HCEC 1CT (cell line): ENCODE results near the gene POU4F2.

Experiments used
- DNase-seq: peaks from one replicate; pipeline ENCODE4 v3.0.0-alpha.2; 2017

POU4F2 gene, protein sequence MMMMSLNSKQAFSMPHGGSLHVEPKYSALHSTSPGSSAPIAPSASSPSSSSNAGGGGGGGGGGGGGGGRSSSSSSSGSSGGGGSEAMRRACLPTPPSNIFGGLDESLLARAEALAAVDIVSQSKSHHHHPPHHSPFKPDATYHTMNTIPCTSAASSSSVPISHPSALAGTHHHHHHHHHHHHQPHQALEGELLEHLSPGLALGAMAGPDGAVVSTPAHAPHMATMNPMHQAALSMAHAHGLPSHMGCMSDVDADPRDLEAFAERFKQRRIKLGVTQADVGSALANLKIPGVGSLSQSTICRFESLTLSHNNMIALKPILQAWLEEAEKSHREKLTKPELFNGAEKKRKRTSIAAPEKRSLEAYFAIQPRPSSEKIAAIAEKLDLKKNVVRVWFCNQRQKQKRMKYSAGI

GRCh38 chr4:146638786-146639505 is at the start of gene POU4F2:
TSS of gene POU4F2 (plus strand) at chr4:146638893. CDS start at chr4:146639141, 248 bp downstream.
- no peak for DNase-seq

DNA sequence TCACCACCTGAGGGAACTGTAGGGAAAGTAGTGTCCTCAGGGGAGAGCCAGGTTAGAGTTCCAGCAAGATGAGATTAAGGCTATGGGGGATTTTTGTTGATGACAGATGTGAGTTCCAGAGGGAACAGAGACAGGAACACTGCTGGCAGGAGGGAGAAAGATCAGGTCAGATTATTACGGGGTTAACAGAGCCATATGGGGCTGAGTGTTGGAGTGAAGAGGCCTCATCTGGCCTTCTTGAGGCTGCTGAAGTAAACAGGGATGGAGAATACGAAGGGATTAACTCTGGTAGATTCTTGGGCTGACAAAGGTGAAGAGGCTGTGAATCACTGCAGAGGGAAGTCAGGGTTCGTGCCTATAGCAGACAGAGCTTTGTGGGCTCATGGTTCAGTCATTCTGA is 47.9 kb upstream of the POU4F2 start:
- no peak for DNase-seq

DNA sequence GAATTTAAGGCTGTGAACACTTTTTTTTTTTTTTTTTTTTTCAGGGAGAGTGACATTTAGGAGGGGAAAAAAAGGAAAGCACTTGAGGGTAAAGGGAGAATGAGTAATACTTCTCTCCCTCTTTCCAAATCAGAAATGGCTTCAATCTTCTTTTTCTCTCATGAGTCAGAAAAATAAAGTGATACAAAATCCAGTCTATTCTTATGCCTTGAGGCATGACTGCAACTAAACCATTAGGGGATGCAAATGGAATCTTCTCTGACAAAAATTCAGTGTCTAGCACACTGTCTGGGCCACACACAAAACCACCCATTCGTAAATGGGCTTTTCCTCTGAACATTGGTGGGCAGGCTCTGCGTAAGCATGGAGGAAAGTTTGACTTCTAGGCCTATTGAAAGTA is 46.7 kb upstream of the POU4F2 start:
- DNase-seq, result no peak

GRCh38 chr4:146632770-146633470 is 5.8 kb upstream of the POU4F2 start:
- no peak for DNase-seq

DNA sequence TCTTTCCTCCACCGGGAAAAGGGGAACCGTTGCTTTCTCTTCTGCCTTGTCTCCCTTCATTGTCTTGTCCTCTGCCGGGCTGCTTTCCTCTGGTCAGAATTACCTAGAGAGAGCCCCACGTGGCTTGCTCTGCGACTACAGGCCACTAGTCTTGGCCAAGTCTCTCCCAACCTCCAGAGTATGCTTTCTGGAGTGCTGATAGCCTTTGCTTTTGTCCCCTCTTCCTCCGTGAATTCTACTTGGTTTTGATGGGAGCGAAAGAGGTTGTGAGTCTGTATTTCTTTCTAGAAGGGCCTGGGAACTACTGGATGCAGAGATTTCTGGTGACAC is 5.3 kb upstream of the POU4F2 start:
- no peak for DNase-seq

GRCh38 chr4:146634825-146635224 is 3.9 kb upstream of the POU4F2 start:
- DNase-seq, result no peak

DNA sequence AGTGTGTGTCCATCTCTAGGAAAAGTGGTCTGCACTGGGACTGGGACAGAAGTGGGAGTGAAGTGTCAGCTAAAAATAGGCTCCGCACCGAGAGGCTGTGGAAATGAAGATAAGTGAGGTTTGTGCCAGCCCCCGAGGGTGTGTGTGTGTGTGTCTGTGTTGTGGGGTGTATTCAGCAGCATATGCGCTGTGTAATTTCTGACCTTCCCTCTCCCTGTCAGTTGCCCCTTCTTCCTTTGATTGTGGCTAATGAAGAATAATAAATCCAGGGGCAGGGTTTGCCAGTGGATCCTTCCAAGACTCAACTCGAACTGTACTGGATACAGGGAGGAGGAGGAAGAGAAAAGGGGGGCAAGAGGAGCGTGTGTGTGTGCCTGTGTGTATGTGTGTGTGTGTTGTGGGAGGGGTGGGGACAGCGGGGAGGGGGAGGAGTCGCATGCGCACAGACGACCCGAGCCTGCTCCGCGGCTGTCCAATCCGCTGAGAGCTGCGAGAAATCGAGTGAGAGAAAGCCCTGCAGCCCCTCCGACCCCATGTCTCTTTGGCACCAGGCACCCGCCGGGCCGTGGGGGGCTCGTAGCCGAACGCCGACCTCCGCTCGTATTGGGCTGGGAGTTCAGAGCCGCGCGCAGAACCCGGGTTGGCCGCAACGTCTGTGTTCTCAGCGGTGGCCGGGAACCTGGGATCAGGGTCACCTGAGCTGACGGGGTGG is 916 bp upstream of the POU4F2 start:
- DNase-seq, result no peak

DNA sequence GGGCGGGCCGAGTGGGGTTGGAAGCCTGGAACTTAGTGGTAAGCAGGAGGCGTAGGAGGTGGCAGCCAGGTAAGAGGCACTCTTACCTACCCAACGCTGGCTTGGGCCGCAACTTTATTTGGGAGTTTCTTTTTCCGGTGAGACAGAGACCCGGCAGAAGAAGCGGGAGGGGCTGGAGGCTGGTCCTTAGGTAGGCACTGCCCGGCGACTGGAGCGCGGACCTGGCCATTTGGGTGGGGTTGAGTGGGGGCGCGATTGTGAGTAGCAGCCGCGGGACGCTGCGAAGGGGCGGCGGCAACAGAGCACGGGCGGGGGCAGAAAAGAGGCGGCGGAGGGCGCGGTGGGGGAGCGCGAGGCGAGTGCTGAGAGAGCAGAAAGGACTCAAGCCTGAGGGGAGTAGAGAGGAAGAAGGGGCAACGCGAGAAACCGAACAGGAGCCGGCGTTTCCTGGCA is 334 bp upstream of the POU4F2 start:
- no peak for DNase-seq

GRCh38 chr4:146639506-146639932 is 826 bp downstream of the POU4F2 start:
- no peak for DNase-seq

DNA sequence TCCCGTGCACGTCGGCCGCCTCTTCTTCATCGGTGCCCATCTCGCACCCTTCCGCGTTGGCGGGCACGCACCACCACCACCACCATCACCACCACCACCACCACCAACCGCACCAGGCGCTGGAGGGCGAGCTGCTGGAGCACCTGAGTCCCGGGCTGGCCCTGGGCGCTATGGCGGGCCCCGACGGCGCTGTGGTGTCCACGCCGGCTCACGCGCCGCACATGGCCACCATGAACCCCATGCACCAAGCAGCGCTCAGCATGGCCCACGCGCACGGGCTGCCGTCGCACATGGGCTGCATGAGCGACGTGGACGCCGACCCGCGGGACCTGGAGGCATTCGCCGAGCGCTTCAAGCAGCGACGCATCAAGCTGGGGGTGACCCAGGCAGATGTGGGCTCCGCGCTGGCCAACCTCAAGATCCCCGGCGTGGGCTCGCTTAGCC is 1.4 kb downstream of the POU4F2 start:
- no peak for DNase-seq

GRCh38 chr4:146640465-146641061 is 1.9 kb downstream of the POU4F2 start:
- DNase-seq, result no peak

DNA sequence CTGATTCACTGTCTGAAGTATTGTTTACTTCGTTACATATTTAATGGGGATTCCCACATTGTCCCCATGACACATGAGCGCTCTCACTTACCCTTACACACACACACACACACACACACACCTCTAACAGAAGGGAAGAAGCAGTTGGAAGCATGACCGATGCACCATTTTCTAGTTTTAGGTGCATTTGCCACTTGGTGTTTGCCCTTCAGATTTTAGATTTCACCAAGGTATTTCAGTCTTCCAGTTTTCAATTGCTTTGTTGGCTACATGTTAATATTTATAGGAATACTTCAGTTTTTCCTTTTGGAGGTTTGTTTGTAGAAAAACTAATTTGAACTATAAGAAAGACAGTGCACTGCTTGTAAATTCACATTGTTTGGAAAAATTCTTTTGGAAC is 3.1 kb downstream of the POU4F2 start:
- no peak for DNase-seq

GRCh38 chr4:146643812-146644401 is 5.2 kb downstream of the POU4F2 start:
- no peak for DNase-seq

GRCh38 chr4:146645921-146646320 is 7.2 kb downstream of the POU4F2 start:
- no peak for DNase-seq

DNA sequence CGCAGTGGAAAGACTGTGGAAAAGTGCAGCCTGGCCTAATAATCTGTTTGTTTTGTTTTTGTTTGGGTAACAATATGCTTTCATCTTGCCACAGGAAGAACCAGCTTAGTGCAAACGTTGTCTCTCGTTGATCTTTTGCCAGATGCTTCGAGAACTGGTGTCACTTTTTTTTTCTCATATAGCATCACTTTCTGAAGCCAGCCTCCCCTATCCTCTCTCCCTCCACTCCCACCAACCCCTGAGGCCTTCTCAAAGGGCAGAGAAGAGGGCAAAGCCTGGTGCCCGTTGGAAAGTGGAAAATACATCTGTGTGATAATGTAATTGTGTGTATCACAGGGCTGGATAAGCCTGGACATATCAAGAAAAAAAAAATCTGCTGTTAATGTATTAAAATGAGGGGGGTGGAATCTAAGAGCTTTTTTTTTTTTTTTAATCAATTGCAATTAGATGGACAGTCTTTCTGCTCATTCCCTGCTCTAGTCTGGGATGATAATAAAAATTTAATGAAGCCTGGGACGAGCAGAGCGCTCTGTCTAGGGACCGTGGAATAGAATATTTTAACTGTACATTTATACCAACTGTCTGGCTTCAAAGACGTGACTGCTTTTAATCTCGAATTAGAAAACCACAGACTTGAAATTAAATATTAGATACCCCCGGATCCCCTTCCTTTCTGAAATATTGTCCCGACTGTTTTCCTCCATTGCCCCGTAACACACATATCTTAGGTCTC is 8.1 kb downstream of the POU4F2 start:
- no peak for DNase-seq

DNA sequence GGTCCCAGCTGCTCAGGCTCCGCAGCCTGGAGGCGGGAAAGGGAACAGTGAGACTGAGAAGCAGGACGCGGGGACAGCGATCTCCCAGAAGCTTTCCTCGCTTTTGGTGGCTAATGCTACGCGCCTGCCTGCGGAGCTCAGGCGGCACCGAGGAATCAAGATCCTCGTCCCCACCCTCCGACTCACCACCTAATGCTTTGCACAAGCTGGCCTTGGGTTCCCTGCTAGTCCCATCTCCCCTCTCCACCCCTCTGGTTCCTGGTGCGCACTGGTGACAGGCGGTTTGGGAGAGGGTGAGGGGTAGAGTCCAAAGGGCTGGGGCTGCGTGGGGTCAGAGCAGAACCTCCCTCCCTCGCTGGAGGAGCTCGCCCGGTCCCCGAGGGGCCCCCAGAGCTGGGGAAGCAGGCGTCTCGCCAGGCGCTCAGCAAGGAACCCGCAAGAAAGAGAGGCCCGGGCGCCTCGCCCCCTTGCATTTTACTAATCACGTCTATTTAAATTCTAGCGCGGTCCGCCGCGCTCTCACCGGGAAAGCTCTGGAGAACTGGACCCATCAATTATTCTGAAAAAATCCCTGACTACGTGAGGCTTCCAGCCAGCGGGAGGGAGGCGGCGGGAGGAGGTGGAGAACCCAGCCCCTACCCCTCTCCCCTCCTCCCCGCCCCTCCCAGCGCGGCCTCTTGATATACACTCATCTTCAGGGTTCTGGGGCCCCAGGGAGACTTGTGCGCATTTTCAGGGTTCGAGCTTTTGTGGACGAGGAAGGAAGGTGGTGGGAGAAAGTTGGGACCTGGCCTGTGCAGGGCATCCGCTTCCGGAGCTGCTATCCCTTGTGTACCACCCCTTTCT is 9.1 kb downstream of the POU4F2 start:
- no peak for DNase-seq

DNA sequence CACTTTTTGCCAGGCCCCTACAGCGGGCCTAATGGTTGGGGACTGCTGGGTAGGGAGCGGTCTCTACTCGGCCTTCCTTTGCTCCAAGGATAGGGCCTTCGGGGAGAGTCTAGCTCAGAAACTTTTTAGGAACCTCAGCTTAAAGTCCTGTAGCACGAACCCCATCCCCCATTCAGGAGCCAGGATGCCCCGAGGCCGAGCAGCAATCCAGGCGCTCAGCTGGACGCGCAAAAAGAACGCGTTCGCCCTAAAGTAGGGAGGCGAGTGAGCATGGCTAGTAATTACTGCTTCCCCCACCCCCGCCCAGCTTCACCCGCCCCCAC is 9.7 kb downstream of the POU4F2 start:
- no peak for DNase-seq

DNA sequence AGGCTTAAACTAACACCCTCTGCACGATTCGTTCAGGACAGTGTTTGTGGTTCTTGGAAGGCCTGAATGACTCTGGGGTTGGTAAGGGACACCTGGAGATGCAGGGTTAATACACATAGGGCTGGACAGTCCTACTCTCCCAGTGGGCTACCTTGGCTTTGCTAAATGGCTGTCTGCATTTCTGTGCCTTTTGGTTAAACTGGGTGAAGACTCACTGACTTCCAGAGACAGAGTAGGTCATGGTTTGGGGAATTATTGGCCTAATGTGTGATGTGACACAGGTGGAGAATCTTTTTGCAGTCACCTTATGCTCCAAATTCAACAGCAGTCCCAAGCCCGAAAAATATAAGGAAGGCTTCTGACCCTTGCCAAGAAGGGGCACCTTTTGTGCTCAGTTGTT is 10.5 kb downstream of the POU4F2 start:
- no peak for DNase-seq

GRCh38 chr4:146650034-146650433 is 11.3 kb downstream of the POU4F2 start:
- DNase-seq, result no peak

DNA sequence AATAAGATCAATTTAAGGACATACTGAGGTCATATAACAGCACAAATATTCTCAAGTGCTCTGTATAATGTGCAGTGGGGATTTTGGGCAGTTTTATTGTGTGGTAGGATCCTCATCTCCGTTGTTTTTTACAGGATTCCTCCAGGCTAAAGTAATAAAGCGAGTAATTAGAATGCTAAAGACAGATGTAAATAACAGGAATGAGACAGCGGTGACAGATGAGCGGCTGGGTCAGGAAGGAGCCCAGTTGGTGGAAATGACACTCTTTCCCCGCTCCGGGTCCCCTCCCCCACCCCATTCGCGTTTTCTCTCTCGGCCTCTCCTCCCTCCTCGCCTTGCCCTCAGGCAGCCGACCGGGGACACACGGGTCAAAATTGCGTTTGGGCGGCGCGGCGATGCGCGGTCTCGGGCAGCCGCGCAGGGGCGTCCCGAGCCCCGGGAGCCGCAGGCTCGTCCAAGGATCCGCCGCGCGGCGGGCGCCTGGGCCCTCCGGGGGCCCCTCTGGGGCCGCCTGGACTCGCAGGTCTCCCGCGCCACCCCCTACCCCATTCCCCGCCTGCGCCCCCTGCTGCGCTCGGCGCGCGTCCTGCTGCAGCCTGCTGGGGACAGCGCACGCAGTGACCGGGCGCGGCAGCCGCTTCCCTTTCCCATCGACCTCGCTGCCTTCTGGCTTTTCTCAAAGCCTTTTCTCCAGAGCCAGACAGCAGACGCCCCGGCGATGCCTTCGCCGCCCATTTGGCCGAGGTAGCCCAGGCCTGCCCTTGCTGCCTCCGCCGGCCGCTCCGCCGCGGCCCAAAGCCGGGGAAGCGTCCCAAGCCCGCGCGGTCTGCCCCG is 16.2 kb downstream of the POU4F2 start:
- no peak for DNase-seq
